H54 (cell line): ENCODE measurements around the gene SEMA5A.
"Not testable (repeated sequence)": the region's sequence is repeated elsewhere in the genome, so short reads cannot be mapped to it uniquely, and the experiment has no call there.

Source experiments
- DNase-seq: peaks from one replicate; pipeline ENCODE4 v3.0.0; 2011; ENCODE audit warnings: low spot score, mixed read lengths; ENCODE audit not compliant: insufficient read length
- FAIRE-seq: peaks from 3 replicates; lab custom pipeline; 2011; peaks lifted over from hg19 to GRCh38; lab: Jason Lieb, UNC
- POLR2A ChIP-seq: IDR thresholded peaks from 2 replicates; pipeline ENCODE4 v1.6.1; 2011; ENCODE audit warnings: low read depth, mild to moderate bottlenecking, low read length

SEMA5A gene

GRCh38 chr5:9363449-9363848 lies 182.4 kb downstream of the SEMA5A start:
- no peak for FAIRE-seq
- no peak for DNase-seq
- TF ChIP-seq POLR2A = no peak

GRCh38 chr5:9363026-9363425 lies 182.8 kb downstream of the SEMA5A start:
- DNase-seq (no peak), FAIRE-seq (no peak)
- no peak for TF ChIP-seq POLR2A

- no peak for TF ChIP-seq POLR2A
- DNase-seq (no peak), FAIRE-seq (no peak)
Observed at GRCh38 chr5:9362600-9362999, 183.3 kb downstream of the SEMA5A start.

GRCh38 chr5:9361835-9362234 lies 184.0 kb downstream of the SEMA5A start:
- DNase-seq = peak; percentile 21
- peak; percentile 74 for FAIRE-seq
- TF ChIP-seq POLR2A = no peak

GRCh38 chr5:9358961-9359685 lies 186.8 kb downstream of the SEMA5A start:
- no peak for TF ChIP-seq POLR2A
- FAIRE-seq (no peak), DNase-seq (no peak)

GRCh38 chr5:9356351-9356825 lies 189.5 kb downstream of the SEMA5A start:
- FAIRE-seq (no peak), DNase-seq (no peak)
- no peak for TF ChIP-seq POLR2A

GRCh38 chr5:9354336-9355081 lies 191.4 kb downstream of the SEMA5A start:
- no peak for FAIRE-seq
- TF ChIP-seq POLR2A = no peak
- DNase-seq = no peak

GRCh38 chr5:9353048-9353447 lies 192.8 kb downstream of the SEMA5A start:
- not testable (repeated sequence) for FAIRE-seq, DNase-seq

- DNase-seq (no peak), FAIRE-seq (no peak)
- TF ChIP-seq POLR2A = no peak
Observed at GRCh38 chr5:9351546-9351945, 194.3 kb downstream of the SEMA5A start.

GRCh38 chr5:9350301-9350797 lies 195.5 kb downstream of the SEMA5A start:
- no peak for FAIRE-seq
- no peak for DNase-seq
- no peak for TF ChIP-seq POLR2A

GRCh38 chr5:9348401-9348996 lies 197.4 kb downstream of the SEMA5A start:
- FAIRE-seq = no peak
- no peak for DNase-seq
- TF ChIP-seq POLR2A = no peak

GRCh38 chr5:9347541-9348295 lies 198.2 kb downstream of the SEMA5A start:
- no peak for TF ChIP-seq POLR2A
- DNase-seq (no peak), FAIRE-seq (no peak)

GRCh38 chr5:9347032-9347431 lies 198.8 kb downstream of the SEMA5A start:
- no peak for DNase-seq
- FAIRE-seq = no peak

More at GRCh38 chr5:9347032-9347431, 198.8 kb downstream of the SEMA5A start:
- TF ChIP-seq POLR2A = no peak
